NCI-H2171 (cell line): ENCODE results near the gene NHLRC4.
A peak's percentile ranks its signal among the peaks of the same experiment; 100 is the strongest.

Experiments used
- DNase-seq: peaks from one replicate; lab custom pipeline; 2025; lab: John Stamatoyannopoulos, UW

NHLRC4 gene

GRCh38 chr16:565419-566330 lies 1.1 kb upstream of the NHLRC4 start:
- DNase-seq, result no peak

GRCh38 chr16:567373-568256 lies 810 bp downstream of the NHLRC4 start:
- no peak for DNase-seq

GRCh38 chr16:568401-569258 lies 1.8 kb downstream of the NHLRC4 start:
- DNase-seq, result no peak

GRCh38 chr16:569445-570254 lies 2.8 kb downstream of the NHLRC4 start, which contains the start of gene PIGQ:
Gene PIGQ, plus strand, starts transcription at chr16:569968. Its CDS starts 4,107 bp downstream, at chr16:574075.
- peak; percentile 66 for DNase-seq

GRCh38 chr16:572865-573650 lies 6.3 kb downstream of the NHLRC4 start:
- no peak for DNase-seq

- no peak for DNase-seq
Observed at GRCh38 chr16:574021-574760, 7.4 kb downstream of the NHLRC4 start.

- DNase-seq, result no peak
Observed at GRCh38 chr16:575354-576196, 8.8 kb downstream of the NHLRC4 start.

GRCh38 chr16:576197-576822 lies 9.5 kb downstream of the NHLRC4 start:
- DNase-seq, result no peak

GRCh38 chr16:576823-577201 lies 10.0 kb downstream of the NHLRC4 start:
- no peak for DNase-seq

GRCh38 chr16:577796-578195 lies 11.0 kb downstream of the NHLRC4 start:
- no peak for DNase-seq

GRCh38 chr16:578232-578869 lies 11.5 kb downstream of the NHLRC4 start:
- DNase-seq, result no peak

- DNase-seq, result no peak
Observed at GRCh38 chr16:578870-579405, 12.1 kb downstream of the NHLRC4 start.

GRCh38 chr16:580141-580945 lies 13.5 kb downstream of the NHLRC4 start:
- DNase-seq, result no peak

- no peak for DNase-seq
Observed at GRCh38 chr16:580946-581498, 14.2 kb downstream of the NHLRC4 start.

- no peak for DNase-seq
Observed at GRCh38 chr16:582218-582613, 15.4 kb downstream of the NHLRC4 start.
